Colonic mucosa (tissue), 4 donors: ENCODE data around the gene TRNP1. TPM values are rescaled to one million over a fixed set of nuclear protein-coding genes. Genes with fewer than 3 reads are reported as not detected.
A peak's percentile ranks its signal among the peaks of the same experiment; 100 is the strongest.

ENCODE experiments used
- DNase-seq: peaks from one replicate; pipeline ENCODE4 v3.0.0-alpha.2; 2020
- H3K27ac ChIP-seq: fragments of 200-600 bp; one replicate; pipeline ENCODE4 v1.8.0; 2021
- H3K27me3 ChIP-seq: fragments of 200-600 bp; one replicate; pipeline ENCODE4 v1.8.0; 2021
- H3K36me3 ChIP-seq: fragments of 200-600 bp; one replicate; pipeline ENCODE4 v1.8.0; 2021
- H3K4me1 ChIP-seq: fragments of 200-600 bp; one replicate; pipeline ENCODE4 v1.8.0; 2021; ENCODE audit warnings: mild to moderate bottlenecking
- H3K4me3 ChIP-seq: fragments of 200-600 bp; one replicate; pipeline ENCODE4 v1.8.0; 2021
- H3K9ac ChIP-seq, 2 donors: one replicate each; pipeline ENCODE4 v1.7.0; 2013; ENCODE audit warnings: control low read depth in 2 of 2, low read depth in 2 of 2, low read length in 2 of 2
- H3K9me3 ChIP-seq: fragments of 200-600 bp; one replicate; pipeline ENCODE4 v1.8.0; 2021
- intact Hi-C: fragments of 100-400 bp; cut with DNase I; formaldehyde crosslinking; loops from one replicate; pipeline ENCODE4 v1.14.1; 2022
- total RNA-seq, 2 donors: library from RNA; stranded (reverse); fragmentation: NEBNext Ultra II Directional in 1 of 2; extraction: Animal tissue kit (Norgen Biotek cat#: 25700) in 1 of 2; gene quantifications; one replicate each; pipeline ENCODE4 v1.2.1, GENCODE V29; 2021
- TF ChIP-seq, protein P1 (sequence below): fragments of 200-600 bp; IDR thresholded peaks from one replicate; pipeline ENCODE4 v1.8.0; 2022; ENCODE audit warnings: antibody characterized with exemption, mild to moderate bottlenecking
- donor health status: healthy.
- donor health status: DM: no; HTN: no; CAD: no.
- donor health status: DM: no; HTN: no; CAD: no.

The TRNP1 gene
- total RNA-seq, 2 donors from 2014 or later, result 2.5 to 2.7 TPM

DNA sequence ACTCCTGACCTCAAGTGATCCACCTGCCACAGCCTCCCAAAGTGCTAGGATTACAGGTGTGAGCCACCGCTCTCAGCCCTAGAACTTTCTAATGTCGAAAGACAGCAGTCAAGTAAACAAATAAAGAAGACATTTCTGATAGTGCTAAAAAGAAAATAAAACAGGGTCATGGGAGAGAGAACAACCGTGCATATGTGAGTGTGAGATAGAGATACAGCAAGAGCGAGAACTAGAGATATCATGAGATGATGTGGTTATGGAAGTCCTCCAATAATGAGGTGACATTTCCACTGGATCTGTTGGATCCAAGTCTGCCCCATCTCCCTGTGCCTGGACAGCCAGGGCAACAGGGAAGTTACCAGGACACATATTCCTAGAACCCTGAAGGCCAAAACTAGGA is 23.7 kb downstream of the TRNP1 start:
- Histone ChIP-seq H3K9me3 (no peaks in the 10 kb centered on the region), H3K27me3 (no peaks in the 10 kb centered on the region), H3K27ac (no peak overlapping the region), H3K36me3 (no peaks in the 10 kb centered on the region), H3K4me3 (no peak overlapping the region), H3K9ac (no peak overlapping the region), H3K4me1 (no peaks in the 10 kb centered on the region)
- TF ChIP-seq, protein P1, sequence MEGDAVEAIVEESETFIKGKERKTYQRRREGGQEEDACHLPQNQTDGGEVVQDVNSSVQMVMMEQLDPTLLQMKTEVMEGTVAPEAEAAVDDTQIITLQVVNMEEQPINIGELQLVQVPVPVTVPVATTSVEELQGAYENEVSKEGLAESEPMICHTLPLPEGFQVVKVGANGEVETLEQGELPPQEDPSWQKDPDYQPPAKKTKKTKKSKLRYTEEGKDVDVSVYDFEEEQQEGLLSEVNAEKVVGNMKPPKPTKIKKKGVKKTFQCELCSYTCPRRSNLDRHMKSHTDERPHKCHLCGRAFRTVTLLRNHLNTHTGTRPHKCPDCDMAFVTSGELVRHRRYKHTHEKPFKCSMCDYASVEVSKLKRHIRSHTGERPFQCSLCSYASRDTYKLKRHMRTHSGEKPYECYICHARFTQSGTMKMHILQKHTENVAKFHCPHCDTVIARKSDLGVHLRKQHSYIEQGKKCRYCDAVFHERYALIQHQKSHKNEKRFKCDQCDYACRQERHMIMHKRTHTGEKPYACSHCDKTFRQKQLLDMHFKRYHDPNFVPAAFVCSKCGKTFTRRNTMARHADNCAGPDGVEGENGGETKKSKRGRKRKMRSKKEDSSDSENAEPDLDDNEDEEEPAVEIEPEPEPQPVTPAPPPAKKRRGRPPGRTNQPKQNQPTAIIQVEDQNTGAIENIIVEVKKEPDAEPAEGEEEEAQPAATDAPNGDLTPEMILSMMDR, result no peak
- intact Hi-C loops, result no loop called here
- DNase-seq, result no peak

DNA sequence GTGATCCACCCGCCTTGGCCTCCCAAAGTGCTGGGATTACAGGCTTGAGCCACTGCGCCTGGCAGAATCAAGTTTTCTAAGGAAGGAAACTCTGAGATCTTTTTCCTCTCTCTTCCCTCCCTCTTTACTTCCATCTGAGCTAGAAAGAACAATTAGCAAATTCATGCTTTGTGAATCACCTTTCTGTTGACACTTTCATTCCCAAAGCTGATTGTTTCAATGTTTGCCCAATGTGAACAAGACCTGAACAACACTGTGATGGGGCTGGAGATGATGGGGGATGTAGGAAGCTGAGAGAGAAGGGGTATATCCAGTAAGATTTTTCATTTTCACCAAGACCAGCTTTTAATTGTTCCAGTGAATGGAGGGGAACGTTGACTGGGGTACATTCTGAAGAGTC is 24.8 kb downstream of the TRNP1 start:
- no peaks in the 10 kb centered on the region for H3K36me3 ChIP-seq
- H3K27me3 ChIP-seq, result no peaks in the 10 kb centered on the region
- H3K4me3 ChIP-seq, result no peak overlapping the region
- H3K27ac ChIP-seq, result no peak overlapping the region
- no peaks in the 10 kb centered on the region for H3K4me1 ChIP-seq
- no peaks in the 10 kb centered on the region for H3K9me3 ChIP-seq
- no peak for DNase-seq
- intact Hi-C loops, result no loop called here
- no peak overlapping the region for H3K9ac ChIP-seq
- TF ChIP-seq, protein P1, result no peak

DNA sequence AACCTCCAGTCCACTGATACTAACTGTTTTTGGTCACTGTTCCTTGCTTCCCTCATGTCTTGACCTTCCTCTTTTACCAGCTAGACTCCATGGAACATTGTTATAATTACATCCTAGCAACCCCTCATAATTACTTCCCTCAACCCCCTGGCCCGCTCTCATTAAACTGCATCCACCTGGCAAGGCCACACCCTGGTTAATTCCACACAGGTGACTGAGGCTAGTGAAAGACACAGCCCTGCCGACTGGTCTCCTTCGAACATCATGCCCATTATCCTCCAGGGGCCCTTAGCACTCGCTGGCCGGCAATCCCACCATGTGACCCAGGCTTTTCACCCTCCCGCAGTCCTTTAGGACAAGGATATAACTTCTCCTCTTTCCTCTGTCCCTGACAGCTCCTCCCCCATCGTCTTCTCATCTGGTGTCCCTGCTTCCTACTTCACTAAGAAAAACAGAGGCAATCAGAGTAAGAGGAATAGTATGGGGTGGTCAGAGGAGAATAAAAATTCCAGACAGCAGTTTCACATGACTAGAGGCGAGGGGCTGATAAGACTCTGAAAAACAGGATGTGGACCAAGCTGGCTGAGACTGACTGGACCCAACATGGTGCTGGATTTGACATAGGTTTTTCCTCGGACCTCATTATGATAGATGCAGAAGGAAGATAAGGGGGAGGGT is 28.0 kb downstream of the TRNP1 start:
- Histone ChIP-seq H3K4me1 (no peaks in the 10 kb centered on the region), H3K27me3 (no peaks in the 10 kb centered on the region), H3K9me3 (no peaks in the 10 kb centered on the region), H3K9ac (no peak overlapping the region), H3K36me3 (no peaks in the 10 kb centered on the region), H3K27ac (no peak overlapping the region), H3K4me3 (no peak overlapping the region)
- TF ChIP-seq, protein P1, result no peak
- DNase-seq, result no peak
- intact Hi-C loops, result no loop called here

DNA sequence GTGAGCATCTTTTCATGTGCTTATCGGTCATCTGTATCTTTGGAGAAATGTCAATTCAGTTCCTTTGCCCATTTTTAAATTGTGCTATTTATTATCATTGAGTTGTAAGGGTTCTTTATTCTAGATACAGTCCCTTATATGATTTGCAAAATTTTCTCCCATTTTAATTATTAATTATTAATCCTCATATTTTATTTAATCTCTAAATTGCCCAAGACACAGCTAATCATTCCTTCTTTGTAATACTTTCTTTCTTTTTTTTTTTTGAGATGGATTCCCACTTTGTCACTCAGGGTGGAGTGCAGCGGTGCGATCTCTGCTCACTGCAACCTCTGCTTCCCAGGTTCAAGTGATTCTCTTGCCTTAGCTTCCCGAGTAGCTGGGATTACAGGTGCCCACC is 32.2 kb downstream of the TRNP1 start:
- Histone ChIP-seq H3K27ac (no peak overlapping the region), H3K27me3 (no peaks in the 10 kb centered on the region), H3K9me3 (no peaks in the 10 kb centered on the region), H3K4me3 (no peak overlapping the region), H3K4me1 (no peaks in the 10 kb centered on the region), H3K9ac (no peak overlapping the region), H3K36me3 (no peaks in the 10 kb centered on the region)
- no peak for DNase-seq
- intact Hi-C loops, result no loop called here
- TF ChIP-seq, protein P1, result no peak

DNA sequence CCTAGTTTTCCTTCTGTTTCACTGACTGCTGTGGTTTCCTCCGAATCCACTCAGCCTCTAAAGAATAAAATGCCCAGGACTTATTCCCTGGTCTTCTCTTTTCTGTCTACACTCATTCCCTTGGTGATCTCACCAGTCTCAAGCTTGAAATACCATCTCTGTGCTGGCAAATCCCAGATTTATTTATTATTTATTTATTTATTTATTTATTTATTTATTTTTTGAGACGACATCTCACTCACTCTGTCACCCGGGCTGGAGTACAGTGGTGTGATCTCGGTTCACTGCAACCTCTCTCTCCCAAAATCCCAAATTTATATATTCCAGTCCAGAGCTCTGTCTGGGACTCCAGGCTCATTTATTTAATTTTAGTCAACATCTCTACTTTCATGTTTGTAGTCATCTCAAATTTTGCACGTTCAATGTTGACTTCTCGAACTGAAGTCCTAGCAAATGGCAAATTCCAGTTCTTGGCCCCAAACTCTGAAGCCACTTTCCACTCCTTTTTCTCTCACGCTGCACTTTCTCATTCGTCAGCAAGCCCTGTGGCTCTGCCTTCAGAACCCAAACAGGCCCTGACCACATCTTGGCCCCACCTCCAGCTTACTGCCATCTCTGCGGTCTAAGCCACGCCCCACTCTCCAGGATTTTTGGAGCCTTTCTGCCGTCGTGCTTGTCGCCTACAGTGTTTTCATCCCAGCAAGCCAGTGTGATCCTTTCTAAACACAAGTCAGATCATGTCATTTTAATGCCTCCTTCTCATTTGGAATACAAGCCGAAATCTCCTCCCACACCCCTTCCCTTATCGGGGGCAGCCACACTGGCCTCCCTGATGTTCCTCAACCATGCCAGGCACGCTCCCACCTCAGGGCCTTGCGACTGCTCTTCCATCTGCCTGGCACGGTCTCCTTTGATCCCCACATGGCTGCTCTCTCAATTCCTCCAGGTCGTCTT is 33.4 kb downstream of the TRNP1 start:
- no peaks in the 10 kb centered on the region for H3K9me3 ChIP-seq
- DNase-seq, result peak; percentile 55
- H3K27me3 ChIP-seq, result no peaks in the 10 kb centered on the region
- TF ChIP-seq, protein P1, result no peak
- no peak overlapping the region for H3K4me3 ChIP-seq
- intact Hi-C loops, result no loop called here
- H3K36me3 ChIP-seq, result no peaks in the 10 kb centered on the region
- H3K9ac ChIP-seq, result no peak overlapping the region
- H3K4me1 ChIP-seq, result peaks cover under 1% of the 10 kb centered on the region
- peak overlapping the region; percentile 47 for H3K27ac ChIP-seq
